ENCODE results near the gene LPIN3.

The LPIN3 gene

DNA sequence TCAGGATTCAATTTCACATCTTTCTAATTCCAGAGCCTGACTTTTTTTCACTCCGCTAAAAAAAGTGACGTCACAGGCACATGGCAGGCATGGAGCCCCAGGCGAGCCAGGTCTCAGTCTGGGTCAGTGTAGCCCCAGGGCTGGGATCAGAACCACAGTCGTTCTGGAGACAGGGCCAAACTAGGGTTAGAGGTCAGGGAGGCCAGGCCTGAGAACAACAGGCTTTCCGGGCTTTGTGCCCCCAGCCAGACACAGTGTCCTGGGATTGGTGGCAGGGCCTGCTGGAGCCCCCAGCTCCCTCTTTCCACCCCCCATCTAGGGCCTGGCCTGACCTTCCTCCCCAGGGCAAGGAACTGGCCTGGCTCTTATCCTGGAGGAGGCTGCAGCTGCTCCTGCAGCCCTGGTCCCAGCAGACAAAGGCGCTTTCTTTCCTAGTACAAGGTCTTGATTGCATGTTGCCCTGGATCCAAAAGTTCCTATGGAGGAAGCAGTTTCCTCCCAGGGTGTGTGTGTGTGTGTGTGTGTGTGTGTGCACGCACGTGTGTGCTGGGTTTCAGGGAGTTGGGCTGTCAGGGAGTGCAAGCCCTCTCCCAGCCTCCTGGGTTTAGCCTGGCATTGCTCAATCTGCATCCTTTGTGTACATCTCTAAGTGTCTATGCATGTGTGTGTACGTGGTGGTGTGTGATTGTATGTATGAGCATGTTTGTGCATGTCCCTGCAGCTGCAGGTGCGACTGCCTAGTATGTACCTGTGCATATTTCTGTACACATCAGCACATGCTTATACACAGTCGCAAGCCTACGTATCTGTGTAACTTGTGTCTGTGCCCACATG is 52.5 kb downstream of the LPIN3 start:
- peak; percentile 82 for DNase-seq (ENCODE audit: low spot score)

DNA sequence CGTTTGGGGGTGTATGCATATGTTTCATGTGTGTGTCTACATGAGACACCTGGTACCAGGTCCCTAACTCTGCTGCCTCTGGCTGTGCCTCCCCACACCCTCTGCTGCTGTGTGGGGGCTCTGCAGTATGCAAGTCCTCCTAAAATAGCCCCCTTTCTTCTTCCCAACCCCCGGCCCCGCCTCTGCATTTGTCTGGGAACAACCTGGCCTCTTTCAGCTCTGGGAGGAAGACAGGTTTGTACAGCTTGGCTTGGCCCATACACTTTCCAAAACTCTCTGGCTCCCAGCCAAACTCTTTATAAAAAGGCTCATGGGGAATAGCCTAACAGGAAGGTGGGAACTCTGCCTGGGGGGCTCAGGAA is 53.1 kb downstream of the LPIN3 start:
- DNase-seq (ENCODE audit: low spot score): peak; percentile 12

DNA sequence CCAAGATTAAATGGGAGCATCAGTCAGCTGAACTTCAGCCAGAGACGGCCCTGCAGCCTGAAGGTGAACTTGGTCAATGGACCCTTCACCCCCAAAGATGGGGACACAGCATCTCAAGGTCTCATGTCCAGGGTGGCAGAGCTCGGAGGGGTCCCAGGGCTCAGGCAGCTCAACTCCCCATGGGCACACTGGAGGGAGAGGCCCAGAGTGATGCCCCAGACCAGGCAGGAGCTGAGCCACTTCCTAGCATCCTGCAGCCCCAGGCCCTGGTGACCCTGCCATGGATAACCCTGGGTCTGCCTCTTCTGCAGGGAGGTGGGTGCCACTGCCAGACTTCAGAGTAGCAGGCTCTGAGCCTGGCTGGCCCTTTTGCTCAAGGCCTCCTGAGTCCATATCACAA is 53.5 kb downstream of the LPIN3 start:
- no peak for DNase-seq (ENCODE audit: low spot score)

DNA sequence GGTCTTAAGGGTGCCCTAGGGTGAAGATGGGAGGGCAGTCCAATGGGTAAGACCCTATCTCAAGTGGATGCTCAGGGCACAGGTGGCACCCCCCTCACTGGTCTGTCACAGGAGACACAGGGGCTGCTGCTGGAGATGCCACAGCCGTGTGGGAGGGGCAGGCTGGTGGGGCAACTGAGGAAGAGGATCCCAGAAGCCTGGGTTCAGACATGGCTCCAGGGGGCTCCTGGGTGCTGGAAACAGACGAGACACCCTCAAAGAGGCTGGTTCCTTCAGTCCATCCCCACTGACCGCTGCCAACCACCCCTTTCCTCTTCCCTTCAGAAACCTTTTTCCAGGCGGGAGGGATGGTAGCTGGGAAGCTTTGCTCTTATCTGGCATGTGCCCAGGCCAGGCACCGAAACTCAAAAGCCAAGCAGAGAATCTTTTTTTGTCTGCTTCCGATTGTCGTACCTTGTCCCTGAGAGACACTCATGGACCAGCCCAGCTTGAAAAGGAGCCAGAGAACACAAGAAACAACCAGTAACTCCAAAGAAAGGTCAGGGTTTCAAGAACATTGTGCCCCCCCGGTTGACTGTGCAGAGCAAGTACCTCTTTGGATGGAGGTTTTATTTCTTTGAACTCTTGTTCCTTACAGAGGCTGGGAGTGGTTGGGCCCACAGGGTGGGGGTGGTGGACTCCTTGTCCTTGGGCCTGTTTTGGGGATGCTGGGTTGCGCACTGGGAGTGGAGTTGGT is 54.5 kb downstream of the LPIN3 start:
- no peak for DNase-seq (ENCODE audit: low spot score)

DNA sequence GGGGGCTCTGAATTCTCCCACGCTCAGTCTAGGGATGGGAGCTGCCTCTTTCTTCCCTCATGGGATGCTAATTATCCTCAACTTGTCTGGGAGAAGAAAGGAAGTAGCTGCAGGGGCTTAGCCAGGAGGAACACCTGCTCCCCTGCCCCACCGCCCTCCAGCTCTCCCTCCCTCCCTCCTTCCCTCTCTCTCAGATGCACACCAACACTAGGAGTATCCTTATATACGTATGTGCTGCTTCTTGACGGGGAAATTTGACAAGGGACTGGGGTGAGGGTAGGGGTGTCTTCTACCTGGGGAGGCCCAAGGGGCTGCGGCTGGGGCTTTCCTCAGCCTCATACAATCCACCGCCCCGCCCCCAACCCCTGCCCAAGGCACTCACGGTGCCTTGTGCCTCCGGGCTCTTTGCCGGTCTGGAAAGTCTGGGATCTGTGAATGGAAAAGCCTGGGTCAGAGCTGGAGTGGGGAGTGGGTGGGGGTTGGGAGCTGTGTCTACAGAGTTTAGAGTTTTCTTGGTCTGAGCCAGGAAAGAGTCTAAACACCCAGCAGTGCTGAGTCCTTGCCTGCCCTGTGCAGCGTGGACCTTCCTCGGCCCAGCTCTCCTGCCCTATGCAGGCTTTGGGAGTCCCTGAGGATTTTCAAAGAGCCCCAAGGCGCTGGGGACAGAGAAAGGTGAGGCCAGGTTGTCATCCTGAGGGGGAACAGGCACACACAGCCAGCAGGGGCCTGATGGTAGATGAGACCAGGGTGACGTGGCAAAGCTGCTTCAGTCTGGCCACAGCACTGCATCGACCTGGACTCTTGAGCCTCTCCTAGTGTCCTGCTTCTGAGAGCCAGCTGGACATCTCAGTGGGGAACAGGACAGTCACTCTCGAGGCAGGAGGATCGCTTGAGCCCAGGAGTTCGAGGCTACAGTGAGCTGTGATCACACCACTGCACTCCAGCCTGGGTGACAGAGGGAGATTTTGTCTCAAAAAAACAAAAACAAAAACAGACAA is 55.3 kb downstream of the LPIN3 start:
- DNase-seq (ENCODE audit: low spot score): no peak

DNA sequence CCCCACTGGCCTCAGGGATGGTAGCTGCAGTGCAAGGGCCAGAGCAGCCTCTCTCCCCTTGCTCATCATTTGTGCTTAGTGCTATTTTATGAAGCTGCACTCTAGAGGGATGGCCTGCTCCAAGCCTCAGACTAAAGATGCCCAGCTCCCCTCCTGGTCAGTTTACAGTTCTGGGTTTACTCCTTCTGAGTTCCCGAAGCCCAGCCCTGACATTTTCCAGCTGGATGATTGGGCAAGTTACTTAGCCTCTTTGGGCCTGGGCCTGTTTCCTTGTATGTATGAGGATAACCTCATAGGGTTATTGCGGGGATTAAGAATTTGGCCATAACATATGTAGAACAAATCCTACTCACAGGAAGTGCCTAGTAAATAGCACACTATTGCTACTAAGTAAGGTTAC is 57.8 kb downstream of the LPIN3 start:
- DNase-seq (ENCODE audit: low spot score): no peak

DNA sequence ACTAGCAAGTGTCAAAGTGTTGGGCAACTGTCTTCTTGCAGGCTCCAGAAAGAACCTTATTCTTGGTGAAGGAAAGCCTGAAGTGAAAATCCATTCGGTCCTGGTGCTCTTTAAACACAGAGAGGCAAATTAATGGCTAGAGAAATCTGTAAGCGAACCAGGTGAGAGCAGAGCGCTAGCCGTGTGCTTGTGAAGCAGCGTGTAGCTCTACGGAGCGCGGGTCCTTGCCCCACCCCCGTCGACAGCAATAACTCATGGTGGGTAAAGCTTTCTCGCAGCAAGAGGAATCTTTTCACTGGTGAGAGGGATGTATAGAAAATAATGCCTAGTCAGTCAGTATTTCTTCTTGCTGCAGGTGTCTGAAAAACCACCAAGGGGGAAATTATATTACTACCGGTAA is 63.0 kb downstream of the LPIN3 start:
- DNase-seq (ENCODE audit: low spot score): no peak

DNA sequence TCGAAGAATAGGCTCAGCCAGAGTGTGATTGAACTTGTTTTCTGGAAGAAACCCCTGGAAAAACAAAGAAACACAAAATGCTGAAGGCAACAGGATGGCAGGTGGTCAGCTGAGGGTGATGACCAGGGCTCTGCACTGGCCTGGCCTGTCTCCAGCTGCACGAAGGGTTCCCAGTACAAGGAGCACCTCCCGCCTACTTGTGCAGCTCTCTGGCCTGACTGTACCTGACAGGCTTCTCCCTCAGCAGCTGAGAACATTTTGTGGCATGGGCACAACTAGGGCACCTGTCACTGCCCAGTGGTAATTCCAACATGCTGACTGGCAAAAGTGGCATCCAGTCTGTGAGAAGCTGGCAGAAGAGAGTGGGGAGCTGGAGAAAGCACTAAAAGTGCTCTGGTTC is 64.8 kb downstream of the LPIN3 start:
- DNase-seq (ENCODE audit: low spot score): no peak

- no peak for DNase-seq (ENCODE audit: low spot score)
Observed at GRCh38 chr20:41406353-41406752, 65.7 kb downstream of the LPIN3 start.

DNA sequence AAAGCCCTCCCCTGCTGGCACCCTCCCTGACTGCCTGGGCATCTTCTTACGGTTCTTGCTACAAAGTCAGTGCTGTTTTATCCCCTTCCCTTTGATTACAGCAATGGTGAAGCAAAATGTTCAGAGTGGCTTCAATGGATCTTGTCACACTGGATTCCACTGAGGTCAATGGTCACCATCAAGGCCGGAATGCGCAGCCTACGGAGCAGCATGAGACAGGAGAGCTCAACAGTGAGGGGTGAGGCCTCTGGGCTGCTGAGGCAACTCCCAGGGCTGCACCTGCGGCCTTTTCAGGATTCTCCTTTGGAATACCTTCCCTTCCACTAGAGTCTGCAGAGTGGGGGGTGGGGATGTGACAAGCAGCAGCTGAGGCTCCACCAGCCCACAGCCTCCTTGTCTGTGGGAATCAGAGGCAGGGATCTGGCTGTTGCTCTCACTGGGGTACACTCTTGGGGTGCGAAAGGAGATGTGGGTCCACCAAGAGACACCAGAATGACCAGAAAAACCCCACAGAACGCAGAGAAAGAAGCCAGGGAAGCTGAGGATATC is 66.3 kb downstream of the LPIN3 start:
- DNase-seq (ENCODE audit: low spot score): no peak

DNA sequence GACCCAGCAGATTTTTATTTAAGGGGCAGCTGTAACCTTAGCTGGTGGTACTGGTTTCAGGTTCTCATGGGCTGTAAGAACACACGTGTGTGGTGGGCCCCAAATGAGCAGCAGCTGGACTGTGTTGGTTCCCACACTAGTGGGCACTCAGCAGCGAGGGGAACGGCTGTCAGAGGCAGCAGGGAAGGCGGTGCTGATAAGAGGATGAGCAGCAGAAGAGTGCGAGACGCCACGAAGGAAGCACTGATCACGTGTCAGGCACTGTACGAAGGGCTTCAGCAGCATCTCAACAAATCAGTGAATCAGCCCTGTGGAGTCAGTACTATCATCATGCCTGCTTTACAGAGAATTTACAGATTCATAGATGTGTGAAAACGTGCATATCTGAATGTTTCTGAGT is 67.0 kb downstream of the LPIN3 start:
- no peak for DNase-seq (ENCODE audit: low spot score)

DNA sequence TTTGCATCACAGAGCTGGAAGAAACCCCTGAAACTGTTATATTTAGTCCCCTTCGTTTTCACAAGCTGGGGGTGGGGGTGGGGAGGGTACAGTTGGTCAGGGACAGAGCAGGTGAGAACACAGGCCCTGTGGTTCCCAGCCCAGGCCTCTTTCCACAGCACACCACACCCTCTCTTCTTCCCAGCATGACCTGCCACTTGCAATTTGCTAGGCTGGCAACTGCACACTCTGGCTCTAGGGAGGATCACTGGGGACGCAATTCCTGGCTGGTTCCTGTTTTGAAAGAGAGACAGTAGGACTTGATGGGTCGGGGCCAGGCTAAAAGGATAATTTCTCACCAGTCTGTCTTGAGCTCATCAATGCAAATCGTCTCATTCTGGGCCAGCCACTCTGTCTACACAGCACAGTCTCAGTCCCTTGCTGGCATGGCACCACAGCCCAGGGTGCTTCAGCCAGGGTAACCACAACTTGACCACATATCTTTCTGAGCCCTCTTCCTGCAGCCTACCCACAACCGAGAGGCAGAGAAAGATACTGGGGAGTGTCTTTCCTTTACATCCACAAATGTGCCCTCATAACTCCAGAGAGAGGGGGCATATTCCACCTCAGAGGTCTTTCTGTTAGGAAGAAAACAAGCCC is 67.7 kb downstream of the LPIN3 start:
- DNase-seq (ENCODE audit: low spot score): no peak

DNA sequence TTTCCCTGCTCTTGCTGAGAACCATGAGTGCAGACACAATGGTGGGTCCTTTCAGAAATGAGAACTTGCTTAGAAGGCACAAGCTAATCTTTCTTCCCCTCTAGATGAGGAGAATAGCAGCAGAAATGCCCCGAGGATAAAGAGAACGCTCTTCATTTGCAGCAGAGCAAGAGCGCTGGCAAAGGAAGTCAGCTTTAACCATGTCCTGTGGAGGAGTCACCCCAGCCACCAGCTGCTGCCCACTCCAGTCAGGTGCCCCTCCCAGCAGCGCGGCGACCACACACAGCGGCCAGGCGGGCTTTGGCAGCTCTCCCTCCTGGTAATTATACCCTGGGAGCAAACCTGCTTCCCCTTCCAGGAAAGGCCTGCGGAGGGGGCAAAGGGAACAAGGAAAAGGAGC is 68.4 kb downstream of the LPIN3 start:
- peak; percentile 17 for DNase-seq (ENCODE audit: low spot score)
